Keratinocyte (primary cell): Measurements from ENCODE around the gene MEGF11. TPM values are rescaled to one million over a fixed set of nuclear protein-coding genes. Genes with fewer than 3 reads are reported as not detected.

Source experiments
- DNase-seq: peaks from one replicate; pipeline ENCODE4 v3.0.0-alpha.2; 2011; ENCODE audit warnings: low read depth, missing footprints, low spot score
- FAIRE-seq: peaks from 2 replicates; lab custom pipeline; 2011; peaks lifted over from hg19 to GRCh38; lab: Jason Lieb, UNC
- H2AFZ ChIP-seq: 2 replicates; pipeline ENCODE4 v1.6.0; 2012; ENCODE audit warnings: low read length, control low read depth, inconsistent platforms; ENCODE audit not compliant: control insufficient read depth
- H3K27ac ChIP-seq: 2 replicates; pipeline ENCODE4 v1.5.1; 2011; ENCODE audit warnings: low read length; ENCODE audit not compliant: control insufficient read depth, insufficient read depth
- H3K27me3 ChIP-seq: 3 replicates; pipeline ENCODE4 v1.6.0; 2011; ENCODE audit warnings: low read length; ENCODE audit not compliant: control insufficient read depth, insufficient read depth; ENCODE audit errors: extremely low read depth
- H3K36me3 ChIP-seq, 2 experiments: 2 replicates in 1 of 2; 3 replicates in 1 of 2; pipeline ENCODE4 v1.5.1; 2011; ENCODE audit warnings: low read length in 2 of 2, mild to moderate bottlenecking in 1 of 2; ENCODE audit not compliant: control insufficient read depth in 2 of 2, insufficient read depth in 2 of 2; ENCODE audit errors: extremely low read depth in 1 of 2
- H3K4me1 ChIP-seq: 3 replicates; pipeline ENCODE4 v1.5.1; 2011; ENCODE audit warnings: low read length; ENCODE audit not compliant: control insufficient read depth, insufficient read depth; ENCODE audit errors: extremely low read depth
- H3K4me2 ChIP-seq: 3 replicates; pipeline ENCODE4 v1.6.0; 2011; ENCODE audit warnings: low read depth, low read length; ENCODE audit not compliant: control insufficient read depth, insufficient read depth; ENCODE audit errors: extremely low read depth
- H3K4me3 ChIP-seq, 3 experiments: fragments of 200-600 bp in 1 of 3; sonication (generic) in 1 of 3; 2 replicates in 2 of 3; 3 replicates in 1 of 3; pipeline ENCODE4 v1.5.1; 2011 to 2016; ENCODE audit warnings: low read length in 3 of 3, mild to moderate bottlenecking in 3 of 3, control low read depth in 2 of 3, inconsistent platforms in 1 of 3, low read depth in 1 of 3, mixed read lengths in 1 of 3, mixed run types in 1 of 3, moderate library complexity in 1 of 3; ENCODE audit not compliant: control insufficient read depth in 2 of 3, insufficient read depth in 2 of 3; ENCODE audit errors: extremely low read depth in 1 of 3
- H3K79me2 ChIP-seq: 2 replicates; pipeline ENCODE4 v1.6.0; 2012; ENCODE audit warnings: low read length; ENCODE audit not compliant: control insufficient read depth, insufficient read depth
- H3K9ac ChIP-seq: 3 replicates; pipeline ENCODE4 v1.6.0; 2011; ENCODE audit warnings: low read length; ENCODE audit not compliant: control insufficient read depth, insufficient read depth; ENCODE audit errors: extremely low read depth
- H3K9me1 ChIP-seq: 3 replicates; pipeline ENCODE4 v1.6.0; 2011; ENCODE audit warnings: low read length; ENCODE audit not compliant: control insufficient read depth, insufficient read depth; ENCODE audit errors: extremely low read depth
- H3K9me3 ChIP-seq: 2 replicates; pipeline ENCODE4 v1.5.1; 2012; ENCODE audit warnings: low read depth, low read length; ENCODE audit not compliant: control insufficient read depth
- H4K20me1 ChIP-seq: 3 replicates; pipeline ENCODE4 v1.6.0; 2011; ENCODE audit warnings: low read length; ENCODE audit not compliant: control insufficient read depth, insufficient read depth; ENCODE audit errors: extremely low read depth
- CTCF ChIP-seq, 3 experiments: IDR thresholded peaks in 1 of 3; conservative IDR thresholded peaks in 1 of 3; optimal IDR thresholded peaks in 1 of 3; 2 replicates in 2 of 3; 3 replicates in 1 of 3; pipeline versions ENCODE3 to v1.5.1; 2011; ENCODE audit warnings: low read length in 3 of 3, mild to moderate bottlenecking in 3 of 3, moderate library complexity in 2 of 3, control low read depth in 1 of 3, inconsistent platforms in 1 of 3; ENCODE audit not compliant: insufficient read depth in 2 of 3; ENCODE audit errors: extremely low read depth in 1 of 3
- EZH2 ChIP-seq: IDR thresholded peaks from one replicate; pipeline ENCODE4 v1.6.1; 2012; ENCODE audit warnings: inconsistent platforms, mild to moderate bottlenecking, low read length, moderate library complexity
- dilution Hi-C: fragments of 300-500 bp; cut with MboI; formaldehyde crosslinking; loops from one replicate; pipeline ENCODE4 v1.7.0; 2020; ENCODE audit warnings: low sequenced_read_pairs; ENCODE audit not compliant: extremely low pct_ligation_motif_present
- polyA plus RNA-seq, 5 experiments: library from polyadenylated mRNA; depleted of rRNA in 3 of 5; stranded (reverse) in 3 of 5; stranded (forward) in 1 of 5; unstranded in 1 of 5; fragments of >200 nt; gene quantifications; 1 replicate in 1 of 5; 2 replicates in 3 of 5; 3 replicates in 1 of 5; pipeline versions ENCODE4 v1.2.1 to v1.2.3, GENCODE V29; 2011 to 2012; ENCODE audit warnings: missing spikeins in 2 of 5, low read depth in 1 of 5, low replicate concordance in 1 of 5

The MEGF11 gene
- polyA plus RNA-seq, 1 donor (not counting 4 experiments of a cell fraction or from before 2014, with no cell fraction given) = not detected

- Histone ChIP-seq H4K20me1 (no peaks in the 10 kb centered on the region), H3K4me3 (no peak overlapping the region), H3K27ac (no peak overlapping the region), H3K27me3 (peaks cover 45% of the 10 kb centered on the region), H3K4me2 (no peak overlapping the region), H3K9me3 (no peaks in the 10 kb centered on the region), H3K9me1 (no peaks in the 10 kb centered on the region), H3K36me3 (no peaks in the 10 kb centered on the region), H3K9ac (no peak overlapping the region), H2AFZ (no peak overlapping the region), H3K4me1 (no peaks in the 10 kb centered on the region), H3K79me2 (no peaks in the 10 kb centered on the region)
- no peak for TF ChIP-seq EZH2
- no peak for TF ChIP-seq CTCF (optimal IDR thresholded peaks at IDR 0.05 in 1 of 3, IDR thresholded peaks at IDR 0.05 in 1 of 3, conservative IDR thresholded peaks at IDR 0.05 in 1 of 3; ENCODE audit: extremely low read depth in 1 of 3, insufficient read depth in 2 of 3, low read length in 3 of 3)
- DNase-seq (no peak), FAIRE-seq (no peak)
- dilution Hi-C loops = no loop called here
Observed at GRCh38 chr15:65990298-65990981, 263.1 kb downstream of the MEGF11 start.

GRCh38 chr15:65987100-65987499 is 266.4 kb downstream of the MEGF11 start:
- no peak for TF ChIP-seq CTCF (optimal IDR thresholded peaks at IDR 0.05 in 1 of 3, IDR thresholded peaks at IDR 0.05 in 1 of 3, conservative IDR thresholded peaks at IDR 0.05 in 1 of 3; ENCODE audit: extremely low read depth in 1 of 3, insufficient read depth in 2 of 3, low read length in 3 of 3)
- TF ChIP-seq EZH2 = no peak
- DNase-seq (no peak), FAIRE-seq (no peak)
- Histone ChIP-seq H3K9me1 (no peaks in the 10 kb centered on the region), H3K4me2 (no peak overlapping the region), H2AFZ (no peak overlapping the region), H3K27ac (no peak overlapping the region), H3K27me3 (peaks cover 36% of the 10 kb centered on the region), H3K4me3 (no peak overlapping the region), H3K9ac (no peak overlapping the region), H3K36me3 (no peaks in the 10 kb centered on the region), H3K9me3 (no peaks in the 10 kb centered on the region), H4K20me1 (no peaks in the 10 kb centered on the region), H3K4me1 (no peaks in the 10 kb centered on the region), H3K79me2 (no peaks in the 10 kb centered on the region)
- dilution Hi-C loops = no loop called here
